Neural crest cell (in vitro differentiated cells): ENCODE measurements around the gene ST6GALNAC5. TPM values are rescaled to one million over a fixed set of nuclear protein-coding genes. Genes with fewer than 3 reads are reported as not detected.

Source experiments
- DNase-seq: peaks from one replicate; pipeline ENCODE4 v3.0.0; 2021; ENCODE audit warnings: low read depth, mixed read lengths, low spot score
- H3K27ac Mint-ChIP-seq: one replicate; pipeline ENCODE4 v1.8.0; 2021; ENCODE audit warnings: mild to moderate bottlenecking, mixed read lengths; ENCODE audit not compliant: unreplicated experiment
- H3K27me3 Mint-ChIP-seq: 2 replicates; pipeline ENCODE4 v1.8.0; 2021; ENCODE audit warnings: low read depth, mild to moderate bottlenecking, mixed read lengths
- H3K36me3 Mint-ChIP-seq: 2 replicates; pipeline ENCODE4 v1.8.0; 2021; ENCODE audit warnings: low read depth, mild to moderate bottlenecking, mixed read lengths
- H3K4me1 Mint-ChIP-seq: 2 replicates; pipeline ENCODE4 v1.8.0; 2021; ENCODE audit warnings: mixed read lengths
- H3K4me3 Mint-ChIP-seq: one replicate; pipeline ENCODE4 v1.8.0; 2021; ENCODE audit warnings: mild to moderate bottlenecking, mixed read lengths
- H3K9me3 Mint-ChIP-seq: 2 replicates; pipeline ENCODE4 v1.8.0; 2021; ENCODE audit warnings: mixed read lengths
- total RNA-seq: library from RNA; stranded (reverse); gene quantifications from 2 replicates; pipeline ENCODE4 v1.2.1, GENCODE V29; 2021
- TF ChIP-seq, protein P1 (sequence below): fragments of 200-600 bp; sonication (generic); conservative IDR thresholded peaks from 2 replicates; pipeline ENCODE4 v1.5.0; 2021; ENCODE audit warnings: antibody characterized with exemption, mild to moderate bottlenecking

ST6GALNAC5 gene
- total RNA-seq, 1 donor from 2014 or later = 45.6 TPM

DNA sequence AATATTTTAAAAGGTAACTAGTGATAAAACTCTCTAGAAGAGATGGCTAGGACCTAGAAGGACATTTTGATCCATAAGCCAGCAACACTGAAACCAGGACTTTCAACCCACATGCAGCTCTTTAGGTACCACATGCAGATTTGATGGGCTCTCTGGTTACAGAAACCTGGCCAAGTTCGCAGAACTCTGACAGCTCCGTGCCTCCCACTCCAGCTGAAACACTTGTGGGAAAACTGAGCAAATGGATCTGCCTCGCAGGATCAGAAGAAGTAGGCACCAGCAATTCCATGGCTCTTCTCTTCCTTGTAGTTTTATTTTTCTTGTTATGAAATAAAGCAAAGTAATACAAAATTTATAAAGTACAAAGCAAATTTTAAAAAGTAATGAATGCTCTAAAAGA, 58.5 kb downstream of the ST6GALNAC5 start:
- Mint-ChIP-seq H3K4me3 (no peak overlapping the region), H3K36me3 (peaks cover 7% of the 10 kb centered on the region), H3K27ac (no peak overlapping the region), H3K4me1 (peaks cover 4% of the 10 kb centered on the region), H3K27me3 (no peaks in the 10 kb centered on the region), H3K9me3 (no peaks in the 10 kb centered on the region)
- TF ChIP-seq, protein P1, sequence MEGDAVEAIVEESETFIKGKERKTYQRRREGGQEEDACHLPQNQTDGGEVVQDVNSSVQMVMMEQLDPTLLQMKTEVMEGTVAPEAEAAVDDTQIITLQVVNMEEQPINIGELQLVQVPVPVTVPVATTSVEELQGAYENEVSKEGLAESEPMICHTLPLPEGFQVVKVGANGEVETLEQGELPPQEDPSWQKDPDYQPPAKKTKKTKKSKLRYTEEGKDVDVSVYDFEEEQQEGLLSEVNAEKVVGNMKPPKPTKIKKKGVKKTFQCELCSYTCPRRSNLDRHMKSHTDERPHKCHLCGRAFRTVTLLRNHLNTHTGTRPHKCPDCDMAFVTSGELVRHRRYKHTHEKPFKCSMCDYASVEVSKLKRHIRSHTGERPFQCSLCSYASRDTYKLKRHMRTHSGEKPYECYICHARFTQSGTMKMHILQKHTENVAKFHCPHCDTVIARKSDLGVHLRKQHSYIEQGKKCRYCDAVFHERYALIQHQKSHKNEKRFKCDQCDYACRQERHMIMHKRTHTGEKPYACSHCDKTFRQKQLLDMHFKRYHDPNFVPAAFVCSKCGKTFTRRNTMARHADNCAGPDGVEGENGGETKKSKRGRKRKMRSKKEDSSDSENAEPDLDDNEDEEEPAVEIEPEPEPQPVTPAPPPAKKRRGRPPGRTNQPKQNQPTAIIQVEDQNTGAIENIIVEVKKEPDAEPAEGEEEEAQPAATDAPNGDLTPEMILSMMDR = no peak
- DNase-seq = no peak

DNA sequence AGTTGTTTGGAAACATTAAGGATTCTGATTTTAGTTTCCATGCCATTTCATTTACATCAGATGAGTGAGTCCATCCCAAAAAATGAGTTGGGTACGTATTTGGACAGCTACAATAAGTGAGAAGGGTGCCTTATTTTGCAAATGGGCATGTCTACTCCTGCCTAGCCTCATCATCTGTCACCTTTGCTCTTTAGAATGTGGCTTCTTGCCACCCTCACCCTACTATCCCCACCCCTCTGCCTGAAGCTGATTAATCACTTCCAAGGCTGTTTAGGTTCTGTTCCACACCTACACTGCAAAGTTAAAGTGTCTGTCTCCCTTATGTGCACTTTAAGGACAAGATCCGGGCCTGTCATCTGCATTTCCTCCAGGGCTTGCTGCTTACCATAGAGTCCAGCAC, 61.2 kb downstream of the ST6GALNAC5 start:
- no peak overlapping the region for H3K4me3 Mint-ChIP-seq
- H3K27ac Mint-ChIP-seq = no peak overlapping the region
- H3K4me1 Mint-ChIP-seq = peaks cover 12% of the 10 kb centered on the region
- no peaks in the 10 kb centered on the region for H3K9me3 Mint-ChIP-seq
- DNase-seq = no peak
- no peaks in the 10 kb centered on the region for H3K27me3 Mint-ChIP-seq
- peaks cover 3% of the 10 kb centered on the region for H3K36me3 Mint-ChIP-seq
- TF ChIP-seq, protein P1 = no peak

DNA sequence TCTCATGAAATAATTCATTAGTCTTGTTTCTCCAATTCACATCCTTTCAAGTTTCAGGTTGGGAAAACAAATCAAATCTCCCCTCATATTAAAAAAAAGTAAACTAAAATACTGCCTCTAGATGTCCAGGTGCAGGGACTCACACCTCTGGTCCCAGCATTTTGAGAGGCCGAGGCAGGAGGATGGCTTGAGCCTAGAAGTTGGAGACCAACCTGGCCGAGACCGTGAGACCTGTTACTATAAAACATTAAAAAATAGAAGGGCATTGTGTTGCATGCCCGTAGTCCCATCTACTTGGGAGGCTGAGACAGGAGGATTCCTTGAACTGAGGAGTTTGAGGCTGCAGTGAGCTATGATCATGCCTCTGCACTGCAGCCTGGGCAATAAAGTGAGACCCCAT, 61.9 kb downstream of the ST6GALNAC5 start:
- H3K36me3 Mint-ChIP-seq = peaks cover 3% of the 10 kb centered on the region
- H3K4me3 Mint-ChIP-seq = no peak overlapping the region
- H3K4me1 Mint-ChIP-seq = peaks cover 17% of the 10 kb centered on the region
- no peak for DNase-seq
- no peak overlapping the region for H3K27ac Mint-ChIP-seq
- no peaks in the 10 kb centered on the region for H3K27me3 Mint-ChIP-seq
- no peaks in the 10 kb centered on the region for H3K9me3 Mint-ChIP-seq
- TF ChIP-seq, protein P1 = no peak

- Mint-ChIP-seq H3K36me3 (peaks cover 3% of the 10 kb centered on the region), H3K4me3 (no peak overlapping the region), H3K27ac (no peak overlapping the region), H3K9me3 (no peaks in the 10 kb centered on the region), H3K27me3 (no peaks in the 10 kb centered on the region), H3K4me1 (peaks cover 34% of the 10 kb centered on the region)
- TF ChIP-seq, protein P1 = no peak
- DNase-seq = no peak
These were observed 66.9 kb downstream of the ST6GALNAC5 start for GRCh38 chr1:76933847-76934815.

DNA sequence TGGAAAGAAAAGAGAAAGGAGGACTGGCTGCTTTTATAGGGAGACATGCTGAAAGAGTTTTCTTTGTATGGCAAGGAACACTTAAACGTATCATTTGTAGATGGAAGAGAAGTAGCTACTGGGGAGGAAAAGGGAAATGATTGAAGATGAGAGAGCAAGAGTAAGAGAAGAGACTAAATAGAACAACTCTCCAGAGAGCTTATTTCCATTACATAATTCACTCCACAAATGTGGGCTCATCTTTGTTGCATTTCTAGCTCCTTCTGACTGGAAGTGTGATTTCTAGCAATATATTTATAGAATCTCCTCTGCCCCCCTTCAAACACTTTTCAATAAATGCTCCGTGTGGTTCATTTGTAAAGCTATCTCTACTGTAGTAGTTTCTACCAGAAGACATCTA, 71.0 kb downstream of the ST6GALNAC5 start:
- no peak for DNase-seq
- Mint-ChIP-seq H3K4me1 (peaks cover 35% of the 10 kb centered on the region), H3K27me3 (no peaks in the 10 kb centered on the region), H3K4me3 (no peak overlapping the region), H3K36me3 (peaks cover 8% of the 10 kb centered on the region), H3K9me3 (no peaks in the 10 kb centered on the region), H3K27ac (peak overlapping the region; percentile 2)
- TF ChIP-seq, protein P1 = no peak
